Measurements from ENCODE around the gene COX7A2. TPM values are rescaled to one million over a fixed set of nuclear protein-coding genes. Genes with fewer than 3 reads are reported as not detected.

Gene COX7A2
- total and polyA plus RNA-seq, 8 donors: 76.5 to 214 (median 131) TPM

DNA sequence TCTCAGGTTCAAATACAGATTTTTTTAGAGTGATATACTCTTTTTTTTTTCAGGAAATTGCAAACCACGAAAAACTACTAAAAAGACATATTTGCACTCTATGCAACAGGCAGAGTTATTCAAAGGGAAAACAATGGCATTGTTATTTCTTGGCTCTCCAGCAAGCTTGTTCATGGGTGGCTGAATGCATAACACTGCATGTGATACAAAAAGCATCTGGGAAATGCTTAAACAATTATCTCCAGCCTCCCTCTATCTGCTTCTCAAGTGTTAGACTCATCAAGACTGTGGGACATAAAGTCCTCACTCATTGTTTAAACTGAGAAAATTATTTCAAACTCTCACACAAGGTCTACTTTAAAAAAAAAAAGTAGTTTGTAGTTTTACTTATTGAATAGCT, 30.5 kb downstream of the COX7A2 start:
- Histone ChIP-seq H3K36me3 (no peaks in the 10 kb centered on the region), H3K9me3 (no peaks in the 10 kb centered on the region), H3K4me3 (no peak overlapping the region), H3K4me1 (peaks cover 0 to 6% (median 0%) of the 10 kb centered on the region in 3 donors), H3K27me3 (no peaks in the 10 kb centered on the region), H3K27ac (no peak overlapping the region)
- ATAC-seq (no peak), FAIRE-seq (no peak), DNase-seq (no peak)
- TF ChIP-seq, protein P1, sequence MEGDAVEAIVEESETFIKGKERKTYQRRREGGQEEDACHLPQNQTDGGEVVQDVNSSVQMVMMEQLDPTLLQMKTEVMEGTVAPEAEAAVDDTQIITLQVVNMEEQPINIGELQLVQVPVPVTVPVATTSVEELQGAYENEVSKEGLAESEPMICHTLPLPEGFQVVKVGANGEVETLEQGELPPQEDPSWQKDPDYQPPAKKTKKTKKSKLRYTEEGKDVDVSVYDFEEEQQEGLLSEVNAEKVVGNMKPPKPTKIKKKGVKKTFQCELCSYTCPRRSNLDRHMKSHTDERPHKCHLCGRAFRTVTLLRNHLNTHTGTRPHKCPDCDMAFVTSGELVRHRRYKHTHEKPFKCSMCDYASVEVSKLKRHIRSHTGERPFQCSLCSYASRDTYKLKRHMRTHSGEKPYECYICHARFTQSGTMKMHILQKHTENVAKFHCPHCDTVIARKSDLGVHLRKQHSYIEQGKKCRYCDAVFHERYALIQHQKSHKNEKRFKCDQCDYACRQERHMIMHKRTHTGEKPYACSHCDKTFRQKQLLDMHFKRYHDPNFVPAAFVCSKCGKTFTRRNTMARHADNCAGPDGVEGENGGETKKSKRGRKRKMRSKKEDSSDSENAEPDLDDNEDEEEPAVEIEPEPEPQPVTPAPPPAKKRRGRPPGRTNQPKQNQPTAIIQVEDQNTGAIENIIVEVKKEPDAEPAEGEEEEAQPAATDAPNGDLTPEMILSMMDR (IDR thresholded peaks at IDR 0.05): no peak
- WGBS, 2 donors: 15 to 17% methylated on average over 1 of the region's 1 CpG
- intact Hi-C loops (cut with DNase I): loop anchor here in 1 of 3 donors (5.0 kb wide), 1 partner anchor 1466 kb away; no protein-coding TSS in a partner anchor

DNA sequence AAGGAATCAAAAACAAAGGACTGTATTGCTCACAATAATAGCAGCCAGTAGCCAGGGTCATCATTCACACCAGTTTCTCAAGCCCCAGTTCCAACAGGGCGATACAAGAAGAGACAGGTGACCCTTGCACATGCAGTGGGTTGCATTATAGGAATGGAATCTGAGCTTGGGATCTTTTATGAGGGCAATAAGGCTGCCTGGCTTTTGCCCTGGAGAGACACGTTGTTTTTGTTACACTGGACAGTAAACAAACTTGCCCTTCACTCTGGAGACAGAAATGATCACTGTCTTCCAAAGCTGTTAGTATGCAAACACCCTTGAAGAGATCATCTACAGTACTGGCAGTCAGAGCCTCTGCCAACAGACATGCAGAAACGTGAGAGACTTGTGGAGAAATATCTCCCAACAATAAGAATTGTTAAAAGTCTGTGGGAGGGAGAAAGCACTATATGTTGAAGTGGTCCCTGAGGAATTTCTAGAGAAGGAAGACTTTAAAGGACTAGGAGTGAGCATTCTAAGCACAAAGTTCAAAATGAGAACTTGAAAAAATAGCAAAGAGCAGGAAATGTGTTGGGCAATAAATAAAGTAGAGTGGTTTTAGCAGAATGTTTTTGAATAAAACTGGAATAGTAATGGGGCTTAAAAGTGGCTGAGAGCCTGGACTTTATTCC, 31.5 kb downstream of the COX7A2 start:
- Histone ChIP-seq H3K27ac (no peak overlapping the region), H3K36me3 (no peaks in the 10 kb centered on the region), H3K9me3 (no peaks in the 10 kb centered on the region), H3K27me3 (peaks cover 0 to 1% (median 0%) of the 10 kb centered on the region in 4 donors), H3K4me1 (peaks cover 0 to 6% (median 0%) of the 10 kb centered on the region in 3 donors), H3K4me3 (no peak overlapping the region)
- TF ChIP-seq, protein P1 (IDR thresholded peaks at IDR 0.05): no peak
- FAIRE-seq (no peak), ATAC-seq (no peak), DNase-seq (no peak)
- 20 to 27% methylated on average over 3 of the region's 3 CpGs for WGBS, 2 donors
- intact Hi-C loops (cut with DNase I): loop anchor here in 1 of 3 donors (5.0 kb wide), 1 partner anchor 1465 kb away; no protein-coding TSS in a partner anchor

DNA sequence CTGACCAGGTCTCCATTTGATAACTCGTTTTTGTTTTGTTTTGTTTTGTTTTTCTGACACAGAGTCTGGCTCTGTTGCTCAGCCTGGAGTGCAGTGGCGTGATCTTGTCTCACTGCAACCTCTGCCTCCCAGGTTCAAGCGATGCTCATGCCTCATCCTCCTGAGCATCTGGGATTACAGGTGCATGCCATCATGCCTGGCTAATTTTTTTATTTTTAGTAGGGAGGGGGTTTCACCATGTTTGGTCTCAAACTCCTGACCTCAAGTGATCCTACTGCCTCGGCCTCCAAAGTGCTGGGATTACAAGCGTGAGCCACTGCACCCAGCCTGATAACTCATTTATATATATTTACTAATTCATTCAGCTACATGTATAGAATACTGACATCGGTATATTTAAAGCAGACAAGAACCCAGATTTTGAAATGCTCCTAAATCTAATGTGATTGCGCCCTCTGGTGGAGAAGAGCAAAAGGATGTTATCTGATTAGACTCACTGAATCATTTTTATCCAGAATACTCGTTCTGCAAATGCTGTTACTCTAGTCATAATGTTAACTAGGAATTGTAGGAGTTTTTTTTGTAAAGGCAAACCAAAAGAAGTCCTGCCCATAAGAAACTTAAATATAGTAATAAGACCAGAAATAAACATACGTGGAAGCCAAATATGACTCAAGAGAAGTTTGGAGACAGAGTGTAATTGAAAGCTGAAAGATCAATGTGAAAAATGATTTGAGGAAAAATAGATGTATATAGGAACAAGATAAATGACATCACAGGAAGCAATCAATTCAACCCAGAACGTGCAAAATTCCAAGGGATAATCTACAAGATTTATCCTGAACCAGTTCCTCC, 32.5 kb downstream of the COX7A2 start:
- peaks cover 0 to 6% (median 0%) of the 10 kb centered on the region in 3 donors for H3K4me1 ChIP-seq
- intact Hi-C loops (cut with DNase I): loop anchor here in 1 of 3 donors (5.0 kb wide), 1 partner anchor 1464 kb away; no protein-coding TSS in a partner anchor
- TF ChIP-seq, protein P1 (IDR thresholded peaks at IDR 0.05): peak; percentile 56 to 75 (median 68)
- no peak overlapping the region for H3K27ac ChIP-seq
- no peak overlapping the region for H3K4me3 ChIP-seq
- peaks cover 0 to 9% (median 0%) of the 10 kb centered on the region in 4 donors for H3K27me3 ChIP-seq
- peak; percentile 82 for FAIRE-seq
- DNase-seq: peak in 2 of 6 donors; percentile 35 to 50
- ATAC-seq: peak in 2 of 4 donors; percentile 29 to 34
- no peaks in the 10 kb centered on the region for H3K9me3 ChIP-seq
- no peaks in the 10 kb centered on the region for H3K36me3 ChIP-seq
- 20 to 21% methylated on average over 10 of the region's 10 CpGs for WGBS, 2 donors

DNA sequence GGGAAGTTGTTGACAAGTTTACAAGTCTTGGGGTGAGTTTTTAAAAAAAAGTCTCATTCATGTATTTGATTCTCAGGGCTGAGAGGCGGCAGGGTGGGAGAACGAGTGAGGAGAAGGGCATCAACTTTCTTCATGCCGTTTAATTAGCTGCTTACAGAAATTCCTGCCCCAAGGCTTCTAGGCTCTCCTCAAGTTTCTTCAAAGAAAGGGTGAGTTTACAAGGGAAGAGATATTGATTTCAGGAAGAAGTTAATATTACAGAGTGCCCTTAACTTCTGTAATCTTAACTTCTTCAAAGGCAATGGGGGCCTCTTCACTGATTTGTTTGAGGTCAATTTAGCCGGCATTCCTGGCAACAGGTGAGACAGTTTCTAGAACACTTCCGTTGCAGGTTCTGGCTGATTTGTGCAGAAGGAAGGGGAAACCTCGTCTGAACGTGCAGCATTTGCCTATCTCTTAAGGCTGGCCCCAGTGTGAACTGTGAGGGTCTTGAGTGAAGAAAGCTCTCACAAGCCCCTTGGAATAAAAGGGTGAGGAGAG, 34.3 kb downstream of the COX7A2 start:
- FAIRE-seq: no peak

More for the DNA sequence above, 34.3 kb downstream of the COX7A2 start:
- DNase-seq (no peak), ATAC-seq (no peak)
- intact Hi-C loops (cut with DNase I): loop anchor here in 2 of 3 donors (5.0 to 10.0 kb wide), 4 partner anchors 804 to 1484 kb away; no protein-coding TSS in a partner anchor
- Histone ChIP-seq H3K4me3 (no peak overlapping the region), H3K9me3 (no peaks in the 10 kb centered on the region), H3K4me1 (peaks cover 0 to 18% (median 6%) of the 10 kb centered on the region in 3 donors), H3K27ac (no peak overlapping the region), H3K27me3 (peaks cover 0 to 25% (median 0%) of the 10 kb centered on the region in 4 donors), H3K36me3 (no peaks in the 10 kb centered on the region)
- WGBS, 2 donors: 22 to 23% methylated on average over 7 of the region's 7 CpGs
- TF ChIP-seq, protein P1 (IDR thresholded peaks at IDR 0.05): no peak
